GM18870 (cell line): ENCODE results near the gene KIAA1586.
"Not testable (repeated sequence)": the region's sequence is repeated elsewhere in the genome, so short reads cannot be mapped to it uniquely, and the experiment has no call there.

Experiments used
- ATAC-seq: cut with Tn5 transposase; IDR thresholded peaks from one replicate; pipeline ENCODE4 v1.9.1; 2021; ENCODE audit warnings: moderate library complexity; ENCODE audit not compliant: unreplicated experiment

Gene KIAA1586

GRCh38 chr6:57046332-57047256 is at the start of gene KIAA1586:
Gene KIAA1586, plus strand, starts transcription at chr6:57046693. Its CDS starts 63 bp downstream, at chr6:57046756.
- ATAC-seq: peak; percentile 92

- no peak for ATAC-seq
These were observed 47.4 kb upstream of the KIAA1586 start for GRCh38 chr6:56999049-56999448.

- not testable (repeated sequence) for ATAC-seq
These were observed 46.7 kb upstream of the KIAA1586 start for GRCh38 chr6:56999748-57000147.

- ATAC-seq: no peak
These were observed 44.3 kb upstream of the KIAA1586 start for GRCh38 chr6:57002197-57002596.

- ATAC-seq: no peak
These were observed 42.2 kb upstream of the KIAA1586 start for GRCh38 chr6:57004292-57004691.

GRCh38 chr6:57006101-57006500 is 40.4 kb upstream of the KIAA1586 start:
- no peak for ATAC-seq

- not testable (repeated sequence) for ATAC-seq
These were observed 38.4 kb upstream of the KIAA1586 start for GRCh38 chr6:57008069-57008468.

- ATAC-seq: no peak
These were observed 33.0 kb upstream of the KIAA1586 start for GRCh38 chr6:57013521-57013926.

GRCh38 chr6:57017069-57017468 is 29.4 kb upstream of the KIAA1586 start:
- no peak for ATAC-seq

GRCh38 chr6:57017841-57018240 is 28.7 kb upstream of the KIAA1586 start:
- ATAC-seq: no peak

- no peak for ATAC-seq
These were observed 27.1 kb upstream of the KIAA1586 start for GRCh38 chr6:57019434-57019833.

- peak; percentile 84 for ATAC-seq
These were observed 25.3 kb upstream of the KIAA1586 start for GRCh38 chr6:57021086-57021720.

- ATAC-seq: no peak
These were observed 22.2 kb upstream of the KIAA1586 start for GRCh38 chr6:57024321-57024720.

GRCh38 chr6:57024775-57025174 is 21.7 kb upstream of the KIAA1586 start:
- no peak for ATAC-seq

- ATAC-seq: no peak
These were observed 20.5 kb upstream of the KIAA1586 start for GRCh38 chr6:57026001-57026400.

- ATAC-seq: no peak
These were observed 19.2 kb upstream of the KIAA1586 start for GRCh38 chr6:57027301-57027700.

GRCh38 chr6:57029213-57029612 is 17.3 kb upstream of the KIAA1586 start:
- no peak for ATAC-seq

GRCh38 chr6:57033228-57033627 is 13.3 kb upstream of the KIAA1586 start:
- ATAC-seq: no peak

GRCh38 chr6:57035549-57035948 is 10.9 kb upstream of the KIAA1586 start:
- no peak for ATAC-seq

GRCh38 chr6:57038906-57039305 is 7.6 kb upstream of the KIAA1586 start:
- no peak for ATAC-seq

GRCh38 chr6:57040011-57040410 is 6.5 kb upstream of the KIAA1586 start:
- ATAC-seq: no peak

GRCh38 chr6:57044061-57044460 is 2.4 kb upstream of the KIAA1586 start:
- ATAC-seq: not testable (repeated sequence)
